Left colon (tissue), 2 donors: ENCODE measurements around the gene NAALADL1. TPM values are rescaled to one million over a fixed set of nuclear protein-coding genes. Genes with fewer than 3 reads are reported as not detected.

Experiments used
- ATAC-seq: fragments of 200-7000 bp; cut with Tn5 transposase; one replicate; pipeline ENCODE4 v1.9.1; 2020; ENCODE audit warnings: mild to moderate bottlenecking, moderate library complexity
- DNase-seq, 2 donors: peaks; one replicate each; pipeline ENCODE4 v3.0.0-alpha.2; 2020
- intact Hi-C, 2 donors: fragments of 100-400 bp; cut with DNase I in 1 of 2; cut with micrococcal nuclease in 1 of 2; formaldehyde crosslinking; loops; one replicate each; pipeline versions ENCODE4 v1.11.2 to v1.14.0; 2022; cut with DNase I, micrococcal nuclease
- long read RNA-seq: library from polyadenylated mRNA; unstranded; transcript quantifications from one replicate; pipeline ENCODE4 v2.0.0, GENCODE V29; 2021
- total RNA-seq, 2 donors: library from RNA; stranded (reverse); fragmentation: NEBNext Ultra II Directional; extraction: Animal tissue kit (Norgen Biotek cat#: 25700); gene quantifications; one replicate each; pipeline ENCODE4 v1.2.1, GENCODE V29; 2021
- donor health status: DM: no; HTN: no; CAD: no.
- donor health status: DM: yes; HTN: yes; CAD: no.

Gene NAALADL1
- total RNA-seq: 10 to 100 TPM in 1 of 2 donors, 1 to 10 TPM in 1; 7.8 to 34.1 TPM
- long read RNA-seq, partial matches to known transcripts: 4 of 7 reads
- long read RNA-seq, other reads (novel, unspliced or antisense): 2 of 7 reads

GRCh38 chr11:65058419-65059054 lies at the start of gene NAALADL1:
TSS of gene NAALADL1 (minus strand) at chr11:65058553. CDS start at chr11:65058521, 32 bp downstream.
- ATAC-seq (peak; percentile 79), DNase-seq (peak in 1 of 2 donors; percentile 37)
- intact Hi-C loops: no loop called here

GRCh38 chr11:65107751-65108468 lies 49.6 kb upstream of the NAALADL1 start:
- ATAC-seq (no peak), DNase-seq (no peak)
- intact Hi-C loops: no loop called here

- intact Hi-C loops: no loop called here
- ATAC-seq: no peak
Measured at GRCh38 chr11:65107078-65107477, 48.7 kb upstream of the NAALADL1 start.

GRCh38 chr11:65104628-65105027 lies 46.3 kb upstream of the NAALADL1 start:
- ATAC-seq: no peak
- no peak for DNase-seq
- intact Hi-C loops: no loop called here

More at GRCh38 chr11:65107078-65107477, 48.7 kb upstream of the NAALADL1 start:
- DNase-seq: no peak

- ATAC-seq: no peak
- intact Hi-C loops: no loop called here
- DNase-seq: no peak
Measured at GRCh38 chr11:65103476-65103875, 45.1 kb upstream of the NAALADL1 start.

- DNase-seq (no peak), ATAC-seq (no peak)
- intact Hi-C loops: no loop called here
Measured at GRCh38 chr11:65102142-65103095, 44.1 kb upstream of the NAALADL1 start.

GRCh38 chr11:65100674-65101350 lies 42.5 kb upstream of the NAALADL1 start:
- intact Hi-C loops: no loop called here
- ATAC-seq (no peak), DNase-seq (no peak)

- intact Hi-C loops: no loop called here
Measured at GRCh38 chr11:65096926-65097325, 38.6 kb upstream of the NAALADL1 start.

GRCh38 chr11:65095974-65096806 lies 37.8 kb upstream of the NAALADL1 start, which contains the start of gene VPS51:
TSS of gene VPS51 (plus strand) at chr11:65096214. CDS start at chr11:65096251, 37 bp downstream.
- DNase-seq: peak; percentile 92 to 94
- intact Hi-C loops: no loop called here
- peak; percentile 95 for ATAC-seq

More at GRCh38 chr11:65096926-65097325, 38.6 kb upstream of the NAALADL1 start:
- no peak for ATAC-seq
- no peak for DNase-seq

GRCh38 chr11:65095427-65095826 lies 37.1 kb upstream of the NAALADL1 start:
- ATAC-seq (no peak), DNase-seq (no peak)
- intact Hi-C loops: no loop called here

- intact Hi-C loops: no loop called here
- ATAC-seq (no peak), DNase-seq (no peak)
Measured at GRCh38 chr11:65090628-65091027, 32.3 kb upstream of the NAALADL1 start.

GRCh38 chr11:65089621-65090020 lies 31.3 kb upstream of the NAALADL1 start:
- intact Hi-C loops: no loop called here
- no peak for ATAC-seq
- no peak for DNase-seq

GRCh38 chr11:65087827-65088226 lies 29.5 kb upstream of the NAALADL1 start:
- intact Hi-C loops: no loop called here
- ATAC-seq: no peak
- DNase-seq: no peak

- DNase-seq (no peak), ATAC-seq (no peak)
- intact Hi-C loops: no loop called here
Measured at GRCh38 chr11:65087216-65087615, 28.9 kb upstream of the NAALADL1 start.

- intact Hi-C loops: no loop called here
- no peak for DNase-seq
- ATAC-seq: no peak
Measured at GRCh38 chr11:65086809-65087208, 28.5 kb upstream of the NAALADL1 start.

GRCh38 chr11:65085446-65085845 lies 27.1 kb upstream of the NAALADL1 start:
- ATAC-seq: no peak
- intact Hi-C loops: no loop called here
- no peak for DNase-seq

- intact Hi-C loops: no loop called here
- DNase-seq: no peak
- ATAC-seq: peak; percentile 7
Measured at GRCh38 chr11:65084598-65085375, 26.4 kb upstream of the NAALADL1 start.
